CD4-positive, alpha-beta T cell treated with Interleukin-15 for 1 hour (primary cell): ENCODE data around the gene TFPT.

Source experiments
- DNase-seq: peaks from one replicate; pipeline ENCODE4 v3.0.0-alpha.2; 2020

TFPT gene

GRCh38 chr19:54148158-54148557, 32.7 kb upstream of the TFPT start:
- DNase-seq, result no peak

- no peak for DNase-seq
Measured at GRCh38 chr19:54147676-54148075, 32.2 kb upstream of the TFPT start.

GRCh38 chr19:54145541-54146158, 30.2 kb upstream of the TFPT start:
- DNase-seq, result no peak

- no peak for DNase-seq
Measured at GRCh38 chr19:54142166-54142780, 26.8 kb upstream of the TFPT start.

- no peak for DNase-seq
Measured at GRCh38 chr19:54141356-54141755, 25.9 kb upstream of the TFPT start.

GRCh38 chr19:54138489-54139256, 23.2 kb upstream of the TFPT start:
- no peak for DNase-seq

- no peak for DNase-seq
Measured at GRCh38 chr19:54137699-54138488, 22.4 kb upstream of the TFPT start, which contains the start of gene CNOT3. CNOT3 (plus strand) TSS chr19:54137762; CDS start chr19:54142979, 5,217 bp downstream.

GRCh38 chr19:54136864-54137698, 21.6 kb upstream of the TFPT start:
- DNase-seq, result peak; percentile 100

- no peak for DNase-seq
Measured at GRCh38 chr19:54136086-54136863, 20.8 kb upstream of the TFPT start.

GRCh38 chr19:54133957-54134590, 18.6 kb upstream of the TFPT start:
- DNase-seq, result no peak

GRCh38 chr19:54133312-54133956, 18.0 kb upstream of the TFPT start:
- no peak for DNase-seq

- no peak for DNase-seq
Measured at GRCh38 chr19:54129617-54129996, 14.2 kb upstream of the TFPT start.

GRCh38 chr19:54128796-54129616, 13.5 kb upstream of the TFPT start:
- DNase-seq, result no peak

- no peak for DNase-seq
Measured at GRCh38 chr19:54128441-54128725, 12.9 kb upstream of the TFPT start.

GRCh38 chr19:54127688-54128440, 12.4 kb upstream of the TFPT start:
- DNase-seq, result no peak

GRCh38 chr19:54125713-54126112, 10.3 kb upstream of the TFPT start:
- DNase-seq, result no peak

GRCh38 chr19:54124393-54124792, 8.9 kb upstream of the TFPT start:
- no peak for DNase-seq

GRCh38 chr19:54123682-54124081, 8.2 kb upstream of the TFPT start:
- DNase-seq, result no peak

- DNase-seq, result no peak
Measured at GRCh38 chr19:54121259-54121658, 5.8 kb upstream of the TFPT start.
